NCI-H446 treated with DMSO at 0.1 percent for 48 hours (cell line): Measurements from ENCODE around the gene SMIM38.

ENCODE experiments used
- DNase-seq: peaks from one replicate; lab custom pipeline; 2025; lab: John Stamatoyannopoulos, UW

Gene SMIM38

GRCh38 chr11:69160296-69161116 lies 4.8 kb downstream of the SMIM38 start:
- no peak for DNase-seq

- no peak for DNase-seq
These were observed 5.3 kb downstream of the SMIM38 start for GRCh38 chr11:69161117-69161407.

- no peak for DNase-seq
These were observed 6.8 kb downstream of the SMIM38 start for GRCh38 chr11:69162505-69162904.

GRCh38 chr11:69163842-69164241 lies 8.1 kb downstream of the SMIM38 start:
- DNase-seq: no peak

- DNase-seq: no peak
These were observed 9.1 kb downstream of the SMIM38 start for GRCh38 chr11:69164824-69165223.

- no peak for DNase-seq
These were observed 10.0 kb downstream of the SMIM38 start for GRCh38 chr11:69165775-69166174.

- no peak for DNase-seq
These were observed 10.7 kb downstream of the SMIM38 start for GRCh38 chr11:69166218-69167115.

GRCh38 chr11:69167130-69167915 lies 11.6 kb downstream of the SMIM38 start:
- no peak for DNase-seq

GRCh38 chr11:69167916-69168691 lies 12.4 kb downstream of the SMIM38 start:
- no peak for DNase-seq

- DNase-seq: no peak
These were observed 13.7 kb downstream of the SMIM38 start for GRCh38 chr11:69169479-69169878.

GRCh38 chr11:69170704-69171103 lies 15.0 kb downstream of the SMIM38 start:
- DNase-seq: no peak

GRCh38 chr11:69171476-69172240 lies 15.9 kb downstream of the SMIM38 start:
- DNase-seq: no peak

GRCh38 chr11:69172674-69173073 lies 16.9 kb downstream of the SMIM38 start:
- no peak for DNase-seq

GRCh38 chr11:69173331-69173730 lies 17.6 kb downstream of the SMIM38 start:
- DNase-seq: no peak

GRCh38 chr11:69173925-69174581 lies 18.3 kb downstream of the SMIM38 start:
- DNase-seq: no peak

GRCh38 chr11:69174841-69175240 lies 19.1 kb downstream of the SMIM38 start:
- no peak for DNase-seq

GRCh38 chr11:69178819-69179482 lies 23.2 kb downstream of the SMIM38 start:
- DNase-seq: no peak

- no peak for DNase-seq
These were observed 24.5 kb downstream of the SMIM38 start for GRCh38 chr11:69180226-69180625.

GRCh38 chr11:69180726-69181125 lies 25.0 kb downstream of the SMIM38 start:
- DNase-seq: no peak

- DNase-seq: no peak
These were observed 27.9 kb downstream of the SMIM38 start for GRCh38 chr11:69183613-69184012.
